ENCODE measurements around the gene APBB2.
A peak's percentile ranks its signal among the peaks of the same experiment; 100 is the strongest.

Gene APBB2

DNA sequence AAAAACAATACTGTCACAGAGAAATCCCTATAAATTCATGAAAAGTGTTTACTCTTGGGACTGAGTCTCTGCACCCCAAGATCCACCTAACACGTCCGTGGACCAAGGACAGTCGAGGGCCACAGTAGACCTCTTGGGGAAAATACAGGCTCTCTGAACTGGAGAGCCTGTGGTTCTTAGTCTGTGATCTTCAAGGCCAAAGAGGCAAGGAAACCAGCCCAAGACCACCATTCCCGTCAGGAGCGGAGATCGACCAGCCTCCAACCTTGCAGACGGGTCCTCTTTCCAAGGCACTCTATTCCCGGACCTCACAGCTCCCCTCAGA lies 1.6 kb upstream of the APBB2 start:
- DNase-seq (ENCODE audit: low spot score), result no peak

GRCh38 chr4:41215155-41215554 lies 813 bp upstream of the APBB2 start:
- DNase-seq (ENCODE audit: low spot score), result no peak

GRCh38 chr4:41214825-41215146 lies 444 bp upstream of the APBB2 start:
- no peak for DNase-seq (ENCODE audit: low spot score)

DNA sequence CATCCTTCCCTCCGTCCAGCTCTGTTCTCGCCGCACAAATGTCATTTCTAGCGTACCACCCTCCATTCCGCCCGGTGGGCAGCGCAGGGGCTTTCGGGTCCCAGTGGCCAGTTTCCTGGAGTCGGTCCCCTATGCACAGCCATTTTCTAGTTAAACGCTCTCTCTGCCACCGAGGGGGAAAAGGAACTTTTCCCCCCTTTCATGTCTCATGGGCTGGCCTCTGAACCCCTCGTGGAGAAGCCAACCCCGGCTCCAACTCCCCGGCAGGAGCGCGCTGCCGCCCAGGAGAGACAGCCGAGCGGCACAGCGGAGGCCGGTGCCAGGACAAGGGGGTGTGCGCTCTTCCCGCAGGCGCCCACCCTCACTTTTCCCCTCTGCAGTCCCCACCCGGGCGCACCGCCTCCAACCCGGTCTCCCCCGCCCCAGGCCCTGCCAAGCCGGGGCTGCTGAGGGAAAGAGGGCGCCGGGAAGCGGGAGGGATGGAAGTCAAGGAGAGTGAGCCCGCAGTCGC lies 662 bp downstream of the APBB2 start:
- no peak for DNase-seq (ENCODE audit: low spot score)

GRCh38 chr4:41212616-41213203 lies 1.6 kb downstream of the APBB2 start:
- peak; percentile 75 for DNase-seq (ENCODE audit: low spot score)

GRCh38 chr4:41211951-41212615 lies 2.3 kb downstream of the APBB2 start:
- DNase-seq (ENCODE audit: low spot score), result no peak

DNA sequence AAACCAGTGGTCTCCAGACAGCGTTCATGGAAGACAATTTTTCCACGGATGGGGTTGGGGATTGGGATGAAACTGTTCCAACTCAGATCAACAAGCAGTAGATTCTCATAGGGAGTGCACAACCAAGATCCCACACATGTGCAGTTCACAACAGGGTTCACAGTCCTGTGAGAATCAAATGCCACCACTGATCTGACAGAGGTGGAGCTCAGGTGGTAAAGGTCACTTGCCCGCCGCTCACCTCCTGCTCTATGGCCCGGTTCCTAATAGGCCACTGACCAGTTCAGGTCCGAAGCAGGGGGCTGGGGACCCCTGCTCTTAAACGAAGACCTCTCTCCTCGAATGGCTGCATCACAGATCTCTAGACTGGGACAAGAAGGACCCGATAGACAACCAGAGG lies 4.4 kb downstream of the APBB2 start:
- no peak for DNase-seq (ENCODE audit: low spot score)

DNA sequence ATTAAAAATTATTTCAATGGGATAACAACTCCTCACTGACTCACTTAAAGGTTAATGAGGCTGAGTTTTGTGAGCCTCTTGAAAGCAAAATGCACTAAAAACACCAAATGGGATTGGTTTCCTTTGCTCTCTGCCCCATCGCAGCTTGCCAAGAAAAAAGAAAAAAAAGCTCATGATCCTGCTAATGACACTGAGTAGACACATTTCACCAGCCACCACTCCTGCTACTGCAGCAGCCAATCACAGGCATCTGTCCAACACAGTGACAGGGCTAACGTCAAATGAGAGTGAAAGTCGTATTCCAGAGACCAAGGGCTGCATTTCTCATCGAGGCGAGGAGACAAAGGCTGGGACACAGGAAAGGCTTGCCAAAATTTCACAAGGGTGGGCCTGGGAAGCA lies 5.2 kb downstream of the APBB2 start:
- no peak for DNase-seq (ENCODE audit: low spot score)

- no peak for DNase-seq (ENCODE audit: low spot score)
These were observed 7.0 kb downstream of the APBB2 start for GRCh38 chr4:41207291-41207831.

GRCh38 chr4:41205854-41206460 lies 8.4 kb downstream of the APBB2 start:
- DNase-seq (ENCODE audit: low spot score), result no peak

DNA sequence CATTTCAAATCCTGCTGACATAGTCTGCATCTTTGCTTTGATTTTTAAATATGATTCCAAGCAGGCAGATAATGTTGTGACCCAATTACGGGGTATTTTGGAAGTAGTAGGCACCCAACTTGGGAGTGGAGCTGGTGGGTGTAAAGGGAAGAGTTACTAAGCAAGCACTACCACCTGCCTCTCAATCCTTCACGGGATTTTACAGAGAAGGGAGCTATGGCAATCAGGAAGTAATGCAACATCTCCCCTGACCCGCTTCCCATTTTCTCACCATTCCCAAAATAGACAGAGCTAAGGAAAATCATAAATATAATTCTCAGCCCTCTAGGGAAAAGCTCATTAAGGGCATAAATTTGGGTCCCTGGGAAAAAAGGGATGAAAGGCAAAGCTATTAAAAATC lies 9.2 kb downstream of the APBB2 start:
- DNase-seq (ENCODE audit: low spot score), result peak; percentile 69

GRCh38 chr4:41204400-41204978 lies 9.9 kb downstream of the APBB2 start:
- DNase-seq (ENCODE audit: low spot score), result no peak

DNA sequence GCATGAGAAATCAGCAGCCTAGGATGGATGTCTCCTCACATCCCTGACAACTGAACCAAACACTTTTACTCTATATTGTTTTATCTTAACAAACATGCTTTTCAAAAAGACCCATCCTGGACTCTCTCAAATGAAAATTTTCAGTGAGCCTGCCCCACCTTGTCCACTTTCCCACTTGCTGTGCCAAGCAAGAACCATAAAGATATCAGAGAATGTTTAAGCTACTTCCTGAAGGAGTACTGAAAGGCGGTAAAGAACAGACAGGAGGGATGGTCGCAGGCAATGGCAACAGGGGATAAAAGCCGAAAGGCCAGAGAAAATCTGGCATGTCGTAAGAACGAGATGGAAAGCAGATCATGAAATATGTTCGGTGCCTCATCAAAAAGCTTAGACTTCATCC lies 10.5 kb downstream of the APBB2 start:
- DNase-seq (ENCODE audit: low spot score), result no peak

GRCh38 chr4:41202820-41203568 lies 11.3 kb downstream of the APBB2 start:
- DNase-seq (ENCODE audit: low spot score), result no peak

DNA sequence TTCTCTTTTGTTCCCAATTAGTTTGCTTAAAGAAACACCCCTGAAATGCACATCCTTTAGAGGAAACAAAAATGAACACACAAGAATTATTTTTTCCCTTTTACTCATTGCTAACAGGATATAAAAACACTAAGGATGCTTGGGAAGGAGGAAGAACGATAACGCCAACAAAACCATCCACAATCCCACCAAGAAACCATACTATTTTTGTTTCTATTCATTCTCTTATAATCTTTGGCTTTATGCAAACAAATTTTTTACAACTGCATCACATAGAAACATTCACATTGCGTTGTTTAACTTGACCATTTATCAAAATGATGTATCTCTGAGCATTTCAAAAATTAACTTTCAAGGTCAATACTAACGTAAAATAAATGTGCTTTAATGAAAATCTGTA lies 12.0 kb downstream of the APBB2 start:
- no peak for DNase-seq (ENCODE audit: low spot score)

DNA sequence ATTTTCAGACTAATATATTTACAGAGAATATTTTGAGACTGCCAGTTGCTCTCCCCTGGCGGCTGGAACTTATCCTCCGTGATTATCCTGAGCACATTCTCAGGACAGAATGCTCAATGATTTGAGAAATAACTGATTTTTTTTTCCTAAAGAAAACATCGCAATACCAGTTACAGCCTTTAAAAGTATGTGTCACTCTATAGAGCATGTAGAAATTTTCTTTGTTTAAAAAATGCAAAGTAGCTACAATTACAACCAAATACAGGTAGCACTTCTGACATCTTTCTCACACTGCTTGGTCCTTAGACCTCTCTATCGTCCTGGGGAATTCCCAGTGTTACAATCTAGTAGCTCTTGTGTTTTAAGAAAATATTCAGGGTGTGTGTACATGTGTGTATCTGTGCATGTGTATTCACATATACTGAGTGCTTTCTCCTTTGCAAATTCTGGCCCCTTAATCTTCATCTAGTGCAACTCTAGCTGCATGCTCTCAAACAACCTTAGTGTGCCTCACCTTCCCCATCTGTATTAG lies 13.8 kb downstream of the APBB2 start:
- no peak for DNase-seq (ENCODE audit: low spot score)

- DNase-seq (ENCODE audit: low spot score), result no peak
These were observed 14.6 kb downstream of the APBB2 start for GRCh38 chr4:41199788-41200187.

DNA sequence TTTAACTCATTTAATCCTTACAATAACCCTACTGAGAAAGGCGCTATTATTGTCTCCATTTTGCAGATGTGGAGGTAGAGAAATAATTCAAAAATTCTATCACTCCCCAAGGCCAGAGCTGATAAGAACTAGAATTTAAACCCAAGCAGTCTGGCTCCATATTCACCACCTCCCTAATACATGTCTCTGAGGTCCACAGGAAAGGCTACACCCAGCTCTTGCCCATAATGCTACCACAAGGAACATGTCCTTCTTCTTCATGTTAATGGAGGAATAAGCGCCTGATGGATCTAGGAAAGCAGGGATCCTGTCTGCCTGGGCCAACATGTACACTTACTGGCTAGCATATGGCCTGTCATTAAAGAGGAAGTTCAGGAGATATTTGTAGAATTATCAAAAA lies 16.3 kb downstream of the APBB2 start:
- no peak for DNase-seq (ENCODE audit: low spot score)

GRCh38 chr4:41197495-41197894 lies 16.8 kb downstream of the APBB2 start:
- no peak for DNase-seq (ENCODE audit: low spot score)

DNA sequence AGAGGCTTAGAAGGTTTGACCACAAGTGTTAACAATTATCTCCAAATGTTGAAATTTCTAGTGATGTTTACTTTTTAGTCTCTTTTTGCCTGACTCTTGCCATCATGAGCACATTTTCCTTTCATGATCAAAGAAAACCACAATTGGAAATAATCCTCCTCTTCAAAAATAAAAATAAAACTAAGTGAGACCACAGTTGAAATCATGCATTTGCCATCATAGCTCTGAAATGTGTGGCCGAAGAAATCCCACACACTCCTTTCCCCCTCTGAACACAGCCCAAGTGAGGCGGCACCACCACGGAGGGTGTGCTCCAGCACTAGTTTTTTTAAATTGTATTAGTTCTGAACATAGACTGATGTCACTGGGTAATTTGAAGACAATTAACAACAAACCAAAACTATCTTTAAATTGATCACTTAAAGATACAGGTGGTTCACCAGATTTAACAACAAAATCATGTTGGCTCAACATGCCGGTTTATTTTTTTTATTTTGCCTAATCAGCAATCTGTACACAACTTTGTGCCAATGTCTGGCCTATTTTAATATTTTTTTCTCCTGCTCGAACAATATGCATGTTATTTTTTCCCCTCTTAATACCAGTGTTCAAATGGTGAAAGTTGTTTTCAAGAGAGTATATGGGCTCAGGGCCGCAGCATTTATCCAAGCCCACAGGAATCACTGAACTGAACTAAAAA lies 17.6 kb downstream of the APBB2 start:
- no peak for DNase-seq (ENCODE audit: low spot score)

GRCh38 chr4:41192136-41192535 lies 22.2 kb downstream of the APBB2 start:
- no peak for DNase-seq (ENCODE audit: low spot score)

- DNase-seq (ENCODE audit: low spot score), result no peak
These were observed 24.7 kb downstream of the APBB2 start for GRCh38 chr4:41189666-41190065.

Measured in putamen (tissue), 1 donor.